Central memory CD8-positive, alpha-beta T cell (primary cell): Measurements from ENCODE around the gene ETS1.
A peak's percentile ranks its signal among the peaks of the same experiment; 100 is the strongest.

Experiments used
- ATAC-seq: fragments of 150-1000 bp; cut with Tn5 transposase; replicated peaks from 2 replicates; pipeline ENCODE4 v1.10.0; 2022; ENCODE audit warnings: mild to moderate bottlenecking, moderate FRiP score, moderate number of reproducible peaks; ENCODE audit not compliant: poor library complexity, severe bottlenecking; ENCODE audit errors: extremely low read depth
- DNase-seq, 2 donors: peaks; one replicate each; pipeline ENCODE4 v3.0.0; 2021; ENCODE audit warnings: low spot score in 2 of 2
- H3K27ac Mint-ChIP-seq: one replicate; pipeline ENCODE4 v1.8.0; 2022; ENCODE audit warnings: low read depth, mild to moderate bottlenecking, moderate library complexity, mixed read lengths
- H3K27me3 Mint-ChIP-seq: one replicate; pipeline ENCODE4 v1.8.0; 2022; ENCODE audit warnings: mixed read lengths
- H3K36me3 Mint-ChIP-seq: one replicate; pipeline ENCODE4 v1.8.0; 2022; ENCODE audit warnings: mild to moderate bottlenecking, moderate library complexity, mixed read lengths; ENCODE audit not compliant: insufficient read depth
- H3K4me1 Mint-ChIP-seq: one replicate; pipeline ENCODE4 v1.8.0; 2022; ENCODE audit warnings: mixed read lengths
- H3K4me3 Mint-ChIP-seq: one replicate; pipeline ENCODE4 v1.8.0; 2022; ENCODE audit warnings: mild to moderate bottlenecking, moderate library complexity, mixed read lengths
- H3K9me3 Mint-ChIP-seq: one replicate; pipeline ENCODE4 v1.8.0; 2022; ENCODE audit warnings: mixed read lengths

The ETS1 gene

DNA sequence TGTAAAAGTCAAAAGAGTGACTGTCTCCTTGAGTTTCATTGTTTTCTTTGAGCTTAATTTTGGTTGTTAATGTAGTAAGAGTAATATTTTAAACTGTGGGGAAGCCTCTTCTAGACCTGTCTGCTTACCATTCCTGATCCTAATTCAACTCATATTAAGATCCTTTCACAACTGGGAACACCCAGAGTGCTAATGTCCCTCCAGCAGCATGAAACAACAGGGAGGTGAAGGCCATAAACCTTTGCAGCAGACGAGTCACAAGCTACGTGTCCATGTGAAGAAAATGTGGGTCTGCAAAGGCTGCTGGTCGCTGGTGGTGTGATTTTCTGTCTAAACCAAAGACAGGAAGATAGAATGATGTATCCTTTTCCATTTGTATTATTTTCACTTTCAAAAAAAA is 152.5 kb downstream of the ETS1 start:
- DNase-seq, result no peak
- no peak for ATAC-seq
- Mint-ChIP-seq H3K9me3 (no peaks in the 10 kb centered on the region), H3K4me3 (no peak overlapping the region), H3K27me3 (no peaks in the 10 kb centered on the region), H3K4me1 (peaks cover 21% of the 10 kb centered on the region), H3K27ac (no peak overlapping the region), H3K36me3 (peaks cover 2% of the 10 kb centered on the region)

DNA sequence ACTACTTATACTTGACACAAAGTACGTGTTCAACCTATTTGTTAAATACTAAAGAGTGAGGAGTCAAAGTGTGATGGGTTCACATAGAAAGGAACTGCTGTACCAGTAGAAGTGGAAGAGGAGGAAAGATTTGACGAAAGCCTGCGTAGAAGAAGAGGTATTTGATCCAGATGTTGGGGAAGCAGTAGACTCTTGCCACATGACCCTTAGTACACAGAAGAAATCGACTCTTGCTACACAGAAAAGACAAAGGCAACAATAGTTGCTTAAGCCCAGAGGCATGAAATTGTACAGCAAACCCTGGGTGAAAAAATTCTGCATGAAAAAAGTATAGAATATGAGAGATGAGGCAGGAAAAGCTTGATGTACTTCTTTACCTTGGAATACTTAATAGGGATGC is 152.9 kb downstream of the ETS1 start:
- Mint-ChIP-seq H3K36me3 (peaks cover 2% of the 10 kb centered on the region), H3K9me3 (no peaks in the 10 kb centered on the region), H3K4me3 (no peak overlapping the region), H3K27me3 (no peaks in the 10 kb centered on the region), H3K27ac (no peak overlapping the region), H3K4me1 (peaks cover 21% of the 10 kb centered on the region)
- ATAC-seq, result no peak
- no peak for DNase-seq

DNA sequence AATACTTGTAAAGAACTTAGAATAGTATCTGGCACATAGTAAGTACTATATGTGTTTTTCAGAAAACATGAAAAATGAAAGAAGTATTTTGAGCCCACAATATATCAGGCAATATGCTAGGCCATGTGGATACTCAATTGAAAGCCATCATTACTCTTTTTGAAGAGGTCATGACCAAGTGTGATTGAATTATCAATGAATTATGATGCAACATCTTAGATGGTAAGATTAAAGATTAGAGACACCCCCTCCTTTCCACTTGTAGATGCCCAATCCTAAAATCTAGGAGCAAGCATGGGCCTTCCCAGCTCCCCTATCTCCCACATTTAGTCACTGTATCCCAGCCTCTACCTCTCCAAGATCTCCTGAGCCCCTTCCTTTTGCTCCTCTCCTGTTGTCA is 154.4 kb downstream of the ETS1 start:
- Mint-ChIP-seq H3K27ac (no peak overlapping the region), H3K4me1 (peaks cover 21% of the 10 kb centered on the region), H3K36me3 (peaks cover 2% of the 10 kb centered on the region), H3K9me3 (no peaks in the 10 kb centered on the region), H3K4me3 (no peak overlapping the region), H3K27me3 (no peaks in the 10 kb centered on the region)
- DNase-seq, result no peak
- ATAC-seq, result no peak

DNA sequence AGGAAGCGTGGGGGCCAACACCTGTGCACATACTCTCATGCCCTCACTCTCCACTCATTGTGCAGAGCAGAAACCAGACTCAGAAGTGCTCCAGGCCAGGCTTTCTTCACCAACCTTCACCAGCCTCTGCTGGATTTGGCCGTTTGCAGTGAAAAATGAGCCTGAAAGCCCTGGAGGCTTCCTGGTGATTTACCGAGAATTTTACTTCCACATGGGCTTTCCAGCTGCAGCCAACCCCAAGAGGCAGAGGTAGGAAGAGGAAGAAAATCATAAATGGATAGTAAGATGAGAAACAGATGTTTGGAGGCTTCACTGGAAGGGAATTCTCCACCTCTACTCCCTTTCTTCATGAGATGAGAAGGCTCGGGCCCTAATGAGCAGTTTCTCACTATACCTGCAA is 155.4 kb downstream of the ETS1 start:
- peaks cover 2% of the 10 kb centered on the region for H3K36me3 Mint-ChIP-seq
- no peak overlapping the region for H3K4me3 Mint-ChIP-seq
- peaks cover 21% of the 10 kb centered on the region for H3K4me1 Mint-ChIP-seq
- H3K27me3 Mint-ChIP-seq, result no peaks in the 10 kb centered on the region
- no peak for ATAC-seq
- H3K27ac Mint-ChIP-seq, result peak overlapping the region; percentile 25
- DNase-seq, result no peak
- no peaks in the 10 kb centered on the region for H3K9me3 Mint-ChIP-seq

DNA sequence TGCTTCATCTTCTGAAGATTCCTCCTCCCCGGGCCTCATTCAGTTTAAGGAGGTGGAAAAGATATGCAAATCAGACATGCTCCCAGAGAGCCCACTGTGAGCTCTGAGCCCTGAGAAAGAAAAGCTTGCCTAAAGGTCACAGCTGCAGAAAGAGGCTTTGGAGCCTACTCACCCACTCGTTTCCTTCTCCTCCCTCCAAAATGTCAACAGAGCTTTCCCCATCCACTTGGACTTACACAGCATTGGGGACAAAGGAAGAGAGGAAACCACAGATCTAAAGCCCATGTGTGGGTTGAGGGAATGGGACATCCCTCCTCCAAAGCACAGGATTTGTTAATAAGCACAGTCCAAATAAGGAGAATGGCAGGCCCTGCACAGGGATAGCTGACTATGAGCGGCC is 158.4 kb downstream of the ETS1 start:
- Mint-ChIP-seq H3K27me3 (no peaks in the 10 kb centered on the region), H3K9me3 (no peaks in the 10 kb centered on the region), H3K4me1 (peaks cover 19% of the 10 kb centered on the region), H3K27ac (no peak overlapping the region), H3K4me3 (no peak overlapping the region), H3K36me3 (peaks cover 2% of the 10 kb centered on the region)
- ATAC-seq (no peak), DNase-seq (no peak)

DNA sequence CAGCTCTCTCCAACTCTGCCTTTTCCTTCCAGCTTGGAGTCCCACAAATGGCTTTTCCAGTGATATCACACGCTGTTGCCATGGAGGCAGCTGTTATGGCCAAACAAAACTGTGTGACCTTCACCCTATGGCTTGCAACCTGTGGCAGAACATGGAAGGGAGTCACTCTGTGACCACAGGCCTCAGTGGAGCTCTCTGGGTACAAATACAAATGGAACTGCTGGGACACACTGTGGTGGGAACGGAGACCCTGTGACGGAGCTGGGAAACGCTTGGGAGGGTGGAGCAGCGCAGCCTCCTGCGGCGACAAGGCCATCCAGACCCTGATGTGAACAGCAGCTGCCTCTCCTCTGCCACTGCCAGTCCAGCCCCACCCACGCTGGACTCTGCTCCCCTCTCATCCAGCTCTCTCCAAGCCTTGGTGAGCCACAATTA is 162.5 kb downstream of the ETS1 start:
- no peak for ATAC-seq
- H3K4me1 Mint-ChIP-seq, result peaks cover 33% of the 10 kb centered on the region
- H3K27me3 Mint-ChIP-seq, result no peaks in the 10 kb centered on the region
- H3K36me3 Mint-ChIP-seq, result peaks cover 4% of the 10 kb centered on the region
- no peak for DNase-seq
- no peak overlapping the region for H3K27ac Mint-ChIP-seq
- H3K9me3 Mint-ChIP-seq, result no peaks in the 10 kb centered on the region
- H3K4me3 Mint-ChIP-seq, result no peak overlapping the region

DNA sequence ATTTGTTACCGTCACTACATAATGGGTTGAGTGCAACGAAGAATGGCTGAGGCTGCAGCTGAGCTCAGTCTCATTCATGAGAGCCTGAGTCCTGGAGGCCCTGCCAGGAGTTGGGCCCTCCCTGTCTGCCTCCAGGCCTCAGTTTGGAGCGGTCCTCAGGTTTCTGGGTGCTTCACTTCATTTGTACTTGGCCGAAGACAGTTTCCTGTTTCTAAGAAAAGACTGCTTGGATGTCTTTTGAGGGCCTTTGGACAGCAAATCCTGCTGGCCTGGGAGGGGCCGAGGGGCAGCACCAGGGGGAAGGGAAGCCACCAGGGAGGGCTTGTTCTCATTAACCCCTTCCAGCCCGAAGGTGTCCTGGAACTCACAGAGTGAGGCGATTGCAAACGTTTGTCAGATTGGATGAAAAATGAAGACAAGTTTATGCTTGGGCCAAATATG is 163.1 kb downstream of the ETS1 start:
- ATAC-seq, result no peak
- Mint-ChIP-seq H3K4me1 (peaks cover 33% of the 10 kb centered on the region), H3K27me3 (no peaks in the 10 kb centered on the region), H3K27ac (peak overlapping the region; percentile 58), H3K4me3 (no peak overlapping the region), H3K36me3 (peaks cover 4% of the 10 kb centered on the region), H3K9me3 (no peaks in the 10 kb centered on the region)
- DNase-seq, result no peak

DNA sequence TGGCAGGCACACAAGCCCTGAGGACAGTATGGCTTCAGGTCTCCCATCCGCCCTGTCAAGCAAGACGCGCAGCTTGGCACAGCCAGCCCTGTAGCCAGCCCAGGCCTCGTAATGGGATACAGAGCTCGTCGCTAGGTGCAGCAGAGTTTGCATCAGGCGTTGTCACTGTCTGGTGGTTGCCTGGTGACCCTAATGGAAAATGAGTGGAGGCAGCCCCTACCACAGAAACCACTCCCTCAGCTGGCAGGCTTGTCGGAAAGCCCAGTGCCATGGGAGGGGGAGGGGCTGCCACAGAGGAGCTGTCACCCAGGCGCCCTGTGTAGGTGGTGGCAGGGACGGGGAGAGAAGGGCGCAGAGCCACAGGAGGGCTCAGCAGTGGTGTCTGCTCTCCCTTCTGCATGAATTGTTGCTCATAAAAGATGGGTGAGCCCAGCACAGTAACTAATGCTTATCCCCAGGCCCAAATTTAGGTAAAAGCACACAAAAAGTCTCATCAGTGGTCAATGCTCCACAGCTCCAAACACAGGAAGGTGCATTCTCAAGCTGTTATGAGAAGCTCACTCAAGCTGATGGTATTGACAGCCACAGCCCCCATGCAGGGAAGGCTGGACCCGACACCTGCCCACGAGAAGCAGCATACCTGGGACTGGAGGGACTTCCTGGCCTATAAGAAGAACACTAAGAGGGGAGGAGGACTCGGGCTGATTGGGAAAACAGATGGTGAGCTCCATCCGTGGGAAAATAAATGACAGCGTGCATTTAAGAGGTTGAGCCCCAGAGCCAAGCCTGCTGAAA is 164.6 kb downstream of the ETS1 start:
- no peaks in the 10 kb centered on the region for H3K27me3 Mint-ChIP-seq
- peaks cover 4% of the 10 kb centered on the region for H3K36me3 Mint-ChIP-seq
- H3K4me1 Mint-ChIP-seq, result peaks cover 39% of the 10 kb centered on the region
- DNase-seq, result peak; percentile 61 to 80
- ATAC-seq, result peak; percentile 93
- H3K27ac Mint-ChIP-seq, result peak overlapping the region; percentile 93
- peak overlapping the region; percentile 46 for H3K4me3 Mint-ChIP-seq
- H3K9me3 Mint-ChIP-seq, result no peaks in the 10 kb centered on the region

DNA sequence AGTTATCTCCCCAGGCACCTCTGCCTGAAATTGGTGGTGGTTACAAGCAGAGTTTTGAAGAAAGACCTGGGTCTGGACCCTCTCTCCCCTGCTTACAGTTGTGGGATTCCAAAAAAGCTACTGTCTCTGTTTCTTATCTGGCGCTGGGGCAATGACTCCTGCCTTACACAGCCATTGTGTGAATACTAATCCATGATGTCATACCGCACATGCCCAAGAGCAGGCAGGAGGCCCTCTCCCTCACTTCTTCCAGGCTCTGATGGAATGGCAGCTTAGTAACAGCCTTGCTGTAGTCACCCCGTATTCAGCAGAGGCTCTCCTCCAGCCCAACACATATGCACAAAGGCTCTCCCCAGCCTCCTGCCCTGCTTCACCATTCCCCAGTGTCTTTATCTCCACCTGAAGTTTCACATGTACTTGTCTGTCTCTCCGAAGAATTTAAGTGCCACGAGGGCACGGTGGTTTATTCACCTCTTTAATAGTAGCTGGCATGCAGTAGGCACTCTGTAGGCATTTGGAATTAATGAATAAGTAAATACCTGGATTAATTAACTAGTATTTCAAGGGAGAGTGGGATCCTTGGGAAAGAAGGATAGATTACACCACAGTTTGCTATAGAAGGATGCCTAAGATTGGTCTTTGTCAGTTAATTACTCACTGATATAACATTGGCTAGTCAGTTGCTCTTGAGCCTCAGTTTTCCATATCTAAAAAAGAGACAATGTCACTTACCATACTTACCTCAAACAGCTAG is 165.6 kb downstream of the ETS1 start:
- H3K4me1 Mint-ChIP-seq, result peaks cover 44% of the 10 kb centered on the region

DNA sequence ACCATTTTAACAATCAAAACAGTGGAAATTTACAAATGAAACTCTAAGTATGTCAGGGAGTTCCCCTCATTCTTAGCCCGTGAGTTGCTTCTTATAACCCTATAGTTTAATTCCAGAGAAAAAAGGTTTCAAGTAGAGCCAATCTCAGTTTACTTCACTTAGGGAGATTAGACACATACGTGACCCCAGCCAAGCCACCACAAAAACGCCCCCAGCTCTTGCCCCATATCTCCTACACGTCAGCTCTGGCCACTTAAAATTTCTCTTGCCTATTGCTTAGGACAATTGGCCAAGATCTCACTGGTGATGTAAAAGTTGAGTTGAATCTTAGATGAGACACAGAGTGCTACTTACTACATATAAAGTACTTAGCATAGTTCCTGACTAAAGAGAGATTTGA is 166.4 kb downstream of the ETS1 start:
- no peaks in the 10 kb centered on the region for H3K27me3 Mint-ChIP-seq
- H3K4me3 Mint-ChIP-seq, result no peak overlapping the region
- peaks cover 4% of the 10 kb centered on the region for H3K36me3 Mint-ChIP-seq
- ATAC-seq, result no peak
- no peaks in the 10 kb centered on the region for H3K9me3 Mint-ChIP-seq
- peaks cover 36% of the 10 kb centered on the region for H3K4me1 Mint-ChIP-seq
- H3K27ac Mint-ChIP-seq, result no peak overlapping the region
- no peak for DNase-seq

More for the DNA sequence above, 165.6 kb downstream of the ETS1 start:
- Mint-ChIP-seq H3K4me3 (no peak overlapping the region), H3K36me3 (peaks cover 4% of the 10 kb centered on the region), H3K27me3 (no peaks in the 10 kb centered on the region), H3K27ac (peak overlapping the region; percentile 93), H3K9me3 (no peaks in the 10 kb centered on the region)
- ATAC-seq, result no peak
- DNase-seq, result no peak

DNA sequence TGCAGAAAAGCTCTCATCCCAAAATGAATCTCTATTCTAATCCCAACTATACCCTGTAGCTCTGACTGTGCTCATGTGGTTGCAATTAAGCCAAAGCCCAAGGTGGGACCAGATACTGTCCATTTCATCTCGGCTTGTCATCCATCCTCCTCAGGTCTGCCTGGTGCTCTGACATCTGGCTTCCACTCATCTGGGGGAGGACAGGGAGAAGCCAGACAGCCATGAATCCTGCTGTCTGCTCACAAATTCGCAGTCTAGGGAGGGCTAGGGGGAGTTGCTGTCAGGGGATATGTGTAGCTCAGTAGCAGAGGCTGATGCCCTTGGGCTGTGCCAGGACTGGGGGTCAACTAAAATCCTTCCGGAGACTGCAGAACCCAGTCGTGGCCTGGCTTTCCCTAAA is 167.1 kb downstream of the ETS1 start:
- Mint-ChIP-seq H3K27me3 (no peaks in the 10 kb centered on the region), H3K4me3 (no peak overlapping the region), H3K36me3 (peaks cover 4% of the 10 kb centered on the region), H3K27ac (no peak overlapping the region), H3K9me3 (no peaks in the 10 kb centered on the region), H3K4me1 (peaks cover 38% of the 10 kb centered on the region)
- no peak for ATAC-seq
- no peak for DNase-seq

DNA sequence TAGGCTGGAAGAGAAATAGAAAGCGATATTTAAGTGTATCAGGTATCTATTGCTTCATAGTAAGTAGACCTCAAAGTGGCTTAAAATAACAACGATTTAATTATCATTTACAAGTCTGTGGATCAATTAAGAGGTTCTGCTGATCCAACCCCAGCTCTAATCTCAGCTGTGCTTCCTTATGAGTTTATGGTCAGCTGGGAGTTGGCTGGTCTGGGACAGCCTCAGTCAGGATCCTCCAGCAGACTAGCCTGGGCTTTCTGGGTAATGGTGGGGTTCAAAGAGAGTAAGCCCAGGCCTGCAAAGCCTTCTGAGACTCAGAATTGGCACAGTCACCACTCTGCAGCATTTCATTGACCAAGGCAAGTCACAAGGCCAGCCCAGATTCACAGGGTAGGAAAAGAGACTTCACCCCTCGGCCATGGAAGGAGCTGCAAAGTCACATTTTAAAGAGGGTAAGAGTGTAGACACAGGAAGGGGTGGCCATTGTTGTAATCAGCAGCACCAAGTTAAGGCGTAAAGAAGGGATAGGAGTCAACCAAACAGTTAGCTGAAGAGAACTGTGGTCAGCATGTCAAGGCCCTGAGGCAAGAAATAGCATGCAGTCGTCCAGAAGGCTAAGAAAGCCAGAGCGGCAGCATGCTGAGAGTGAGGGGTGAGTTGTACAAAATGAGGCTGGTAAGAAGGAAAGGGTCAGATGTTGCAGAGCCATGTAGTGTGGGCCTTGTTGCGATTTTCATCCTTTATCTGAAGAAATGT is 168.2 kb downstream of the ETS1 start:
- peaks cover 39% of the 10 kb centered on the region for H3K4me1 Mint-ChIP-seq
- H3K27me3 Mint-ChIP-seq, result no peaks in the 10 kb centered on the region
- DNase-seq, result no peak
- H3K27ac Mint-ChIP-seq, result no peak overlapping the region
- no peaks in the 10 kb centered on the region for H3K9me3 Mint-ChIP-seq
- no peak overlapping the region for H3K4me3 Mint-ChIP-seq
- ATAC-seq, result no peak
- H3K36me3 Mint-ChIP-seq, result peaks cover 4% of the 10 kb centered on the region
